B cell (primary cell): ENCODE data around the gene RAD21L1.

Source experiments
- EZH2 ChIP-seq: IDR thresholded peaks from 2 replicates; pipeline ENCODE4 v1.6.1; 2012; ENCODE audit warnings: borderline replicate concordance, low read depth, mild to moderate bottlenecking, moderate library complexity, low read length; ENCODE audit not compliant: insufficient read depth, poor library complexity, severe bottlenecking
- TF ChIP-seq, protein P1 (sequence below): fragments of 200-600 bp; IDR thresholded peaks from one replicate; pipeline ENCODE4 v1.8.0; 2022; ENCODE audit warnings: antibody characterized with exemption, mild to moderate bottlenecking

DNA sequence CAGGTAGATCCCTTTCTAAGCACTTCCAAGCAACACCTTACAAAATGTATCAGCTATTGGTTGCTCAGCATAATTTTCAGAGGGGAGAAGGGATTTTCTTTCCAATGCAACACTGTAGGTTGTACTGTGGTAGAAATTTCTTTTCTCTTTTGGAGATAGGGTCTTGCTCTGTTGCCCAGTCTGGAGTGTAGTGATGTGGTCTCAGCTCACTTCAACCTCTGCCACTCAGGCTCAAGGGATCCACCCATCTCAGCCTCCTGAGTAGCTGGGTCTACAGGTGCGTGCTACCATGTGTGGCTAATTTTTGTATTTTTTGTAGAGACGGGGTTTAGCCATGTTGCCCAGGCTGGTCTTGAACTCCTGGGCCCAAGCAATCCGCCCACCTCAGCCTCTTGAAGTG is 16.3 kb downstream of the RAD21L1 start:
- TF ChIP-seq, protein P1, sequence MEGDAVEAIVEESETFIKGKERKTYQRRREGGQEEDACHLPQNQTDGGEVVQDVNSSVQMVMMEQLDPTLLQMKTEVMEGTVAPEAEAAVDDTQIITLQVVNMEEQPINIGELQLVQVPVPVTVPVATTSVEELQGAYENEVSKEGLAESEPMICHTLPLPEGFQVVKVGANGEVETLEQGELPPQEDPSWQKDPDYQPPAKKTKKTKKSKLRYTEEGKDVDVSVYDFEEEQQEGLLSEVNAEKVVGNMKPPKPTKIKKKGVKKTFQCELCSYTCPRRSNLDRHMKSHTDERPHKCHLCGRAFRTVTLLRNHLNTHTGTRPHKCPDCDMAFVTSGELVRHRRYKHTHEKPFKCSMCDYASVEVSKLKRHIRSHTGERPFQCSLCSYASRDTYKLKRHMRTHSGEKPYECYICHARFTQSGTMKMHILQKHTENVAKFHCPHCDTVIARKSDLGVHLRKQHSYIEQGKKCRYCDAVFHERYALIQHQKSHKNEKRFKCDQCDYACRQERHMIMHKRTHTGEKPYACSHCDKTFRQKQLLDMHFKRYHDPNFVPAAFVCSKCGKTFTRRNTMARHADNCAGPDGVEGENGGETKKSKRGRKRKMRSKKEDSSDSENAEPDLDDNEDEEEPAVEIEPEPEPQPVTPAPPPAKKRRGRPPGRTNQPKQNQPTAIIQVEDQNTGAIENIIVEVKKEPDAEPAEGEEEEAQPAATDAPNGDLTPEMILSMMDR, result no peak
- no peak for TF ChIP-seq EZH2
